ENCODE results near the gene SMYD3. TPM values are rescaled to one million over a fixed set of nuclear protein-coding genes. Genes with fewer than 3 reads are reported as not detected.

The SMYD3 gene
- total RNA-seq, 1 donor from 2014 or later = 0.32 TPM

DNA sequence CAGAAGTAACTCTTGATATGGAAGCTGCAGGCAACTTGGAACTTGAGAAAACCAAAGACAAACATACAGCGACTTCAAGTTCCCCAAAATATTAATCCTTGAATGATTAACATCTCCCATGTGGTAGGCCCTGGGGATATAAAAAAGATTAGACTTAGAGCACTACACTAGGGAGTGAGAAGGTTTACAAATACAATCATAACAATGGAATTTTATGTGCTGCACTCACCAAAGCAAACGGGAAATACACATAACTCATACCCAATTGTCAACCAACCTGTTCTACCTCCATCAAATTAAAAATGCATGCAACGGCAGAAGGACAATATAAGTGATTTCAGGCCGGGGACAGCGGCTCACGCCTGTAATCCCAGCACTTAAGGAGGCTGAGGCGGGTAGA is 3.7 kb downstream of the SMYD3 start:
- intact Hi-C loops (cut with DNase I) = no loop called here

DNA sequence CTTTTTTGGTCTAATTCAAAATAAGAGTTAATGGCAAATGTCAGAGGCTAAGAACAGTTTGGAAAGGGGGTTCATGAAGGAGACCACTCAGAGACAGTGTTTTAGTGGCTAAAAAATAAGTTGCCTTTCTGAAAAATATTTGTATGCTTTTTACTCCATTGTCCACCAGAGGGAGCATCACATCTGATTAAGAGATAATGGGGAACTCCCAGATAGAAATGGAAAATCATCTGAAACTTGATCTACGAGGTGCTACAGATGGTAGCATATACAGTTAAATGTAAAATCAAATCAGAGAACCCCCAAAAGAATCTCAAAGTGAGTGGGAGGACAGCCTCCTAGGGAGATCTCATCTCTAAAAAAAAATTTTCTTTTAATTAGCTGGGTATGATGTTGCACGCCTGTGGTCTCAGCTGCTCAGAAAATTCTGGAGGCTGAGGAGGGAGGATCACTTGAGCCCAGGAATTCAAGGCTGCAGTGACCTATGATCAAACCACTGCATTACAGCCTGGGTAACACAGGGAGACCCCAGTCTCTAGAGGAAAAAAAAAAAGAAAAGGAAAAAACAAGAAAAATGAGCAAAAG is 9.7 kb downstream of the SMYD3 start:
- H3K4me1 ChIP-seq = no peaks in the 10 kb centered on the region
- H3K27me3 ChIP-seq = no peaks in the 10 kb centered on the region
- H3K36me3 ChIP-seq = no peaks in the 10 kb centered on the region
- no peak for DNase-seq (ENCODE audit: low spot score in 2 of 2)
- no peak overlapping the region for H3K4me3 ChIP-seq
- intact Hi-C loops (cut with DNase I) = loop anchor here (2.0 kb wide), 1 partner anchor 201 kb away; no protein-coding TSS in a partner anchor
- TF ChIP-seq, protein P1, sequence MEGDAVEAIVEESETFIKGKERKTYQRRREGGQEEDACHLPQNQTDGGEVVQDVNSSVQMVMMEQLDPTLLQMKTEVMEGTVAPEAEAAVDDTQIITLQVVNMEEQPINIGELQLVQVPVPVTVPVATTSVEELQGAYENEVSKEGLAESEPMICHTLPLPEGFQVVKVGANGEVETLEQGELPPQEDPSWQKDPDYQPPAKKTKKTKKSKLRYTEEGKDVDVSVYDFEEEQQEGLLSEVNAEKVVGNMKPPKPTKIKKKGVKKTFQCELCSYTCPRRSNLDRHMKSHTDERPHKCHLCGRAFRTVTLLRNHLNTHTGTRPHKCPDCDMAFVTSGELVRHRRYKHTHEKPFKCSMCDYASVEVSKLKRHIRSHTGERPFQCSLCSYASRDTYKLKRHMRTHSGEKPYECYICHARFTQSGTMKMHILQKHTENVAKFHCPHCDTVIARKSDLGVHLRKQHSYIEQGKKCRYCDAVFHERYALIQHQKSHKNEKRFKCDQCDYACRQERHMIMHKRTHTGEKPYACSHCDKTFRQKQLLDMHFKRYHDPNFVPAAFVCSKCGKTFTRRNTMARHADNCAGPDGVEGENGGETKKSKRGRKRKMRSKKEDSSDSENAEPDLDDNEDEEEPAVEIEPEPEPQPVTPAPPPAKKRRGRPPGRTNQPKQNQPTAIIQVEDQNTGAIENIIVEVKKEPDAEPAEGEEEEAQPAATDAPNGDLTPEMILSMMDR (IDR thresholded peaks at IDR 0.05) = peak; percentile 54 to 69 (median 58)
- H3K27ac ChIP-seq = no peak overlapping the region
- H3K9me3 ChIP-seq = no peaks in the 10 kb centered on the region

More for the DNA sequence above, 3.7 kb downstream of the SMYD3 start:
- TF ChIP-seq, protein P1 (IDR thresholded peaks at IDR 0.05) = no peak
- H3K36me3 ChIP-seq = no peaks in the 10 kb centered on the region
- H3K27me3 ChIP-seq = no peaks in the 10 kb centered on the region
- no peak overlapping the region for H3K4me3 ChIP-seq
- no peaks in the 10 kb centered on the region for H3K4me1 ChIP-seq
- no peak for DNase-seq (ENCODE audit: low spot score in 2 of 2)
- no peaks in the 10 kb centered on the region for H3K9me3 ChIP-seq
- H3K27ac ChIP-seq = no peak overlapping the region

DNA sequence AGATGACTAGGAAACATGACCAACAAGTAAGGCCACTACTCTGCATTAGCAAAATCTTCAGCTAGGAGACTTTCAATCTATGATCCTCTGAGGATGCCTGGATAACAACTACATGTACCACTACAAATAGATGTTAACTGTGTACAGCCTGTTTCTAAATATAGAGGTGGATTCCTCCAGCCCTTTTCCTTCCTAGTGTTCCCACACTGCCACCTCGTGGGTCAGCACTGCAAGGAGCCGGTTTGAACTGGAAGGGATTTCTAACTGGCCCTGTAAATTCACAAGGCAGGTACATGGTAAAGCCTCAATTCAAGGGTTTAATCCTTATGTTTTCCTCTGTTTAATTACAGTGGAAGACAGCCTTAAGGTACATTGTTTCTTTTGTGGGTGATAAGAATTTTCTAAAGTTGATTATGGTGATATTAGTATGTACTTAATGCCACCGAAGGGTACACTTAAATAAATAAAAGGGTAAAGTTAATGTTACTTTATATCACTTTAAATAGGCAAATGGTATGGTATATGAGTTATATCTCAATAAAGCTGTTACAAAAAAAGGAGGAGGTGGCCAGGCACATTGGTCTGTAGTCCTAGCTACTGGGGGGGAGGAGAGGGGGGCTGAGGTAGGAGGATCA is 14.4 kb downstream of the SMYD3 start:
- no peak overlapping the region for H3K4me3 ChIP-seq
- intact Hi-C loops (cut with DNase I) = no loop called here
- H3K27me3 ChIP-seq = no peaks in the 10 kb centered on the region
- H3K4me1 ChIP-seq = no peaks in the 10 kb centered on the region
- no peaks in the 10 kb centered on the region for H3K36me3 ChIP-seq
- no peak overlapping the region for H3K27ac ChIP-seq
- no peak for DNase-seq (ENCODE audit: low spot score in 2 of 2)
- no peaks in the 10 kb centered on the region for H3K9me3 ChIP-seq
- TF ChIP-seq, protein P1 (IDR thresholded peaks at IDR 0.05) = peak; percentile 20 to 80 (median 66)

DNA sequence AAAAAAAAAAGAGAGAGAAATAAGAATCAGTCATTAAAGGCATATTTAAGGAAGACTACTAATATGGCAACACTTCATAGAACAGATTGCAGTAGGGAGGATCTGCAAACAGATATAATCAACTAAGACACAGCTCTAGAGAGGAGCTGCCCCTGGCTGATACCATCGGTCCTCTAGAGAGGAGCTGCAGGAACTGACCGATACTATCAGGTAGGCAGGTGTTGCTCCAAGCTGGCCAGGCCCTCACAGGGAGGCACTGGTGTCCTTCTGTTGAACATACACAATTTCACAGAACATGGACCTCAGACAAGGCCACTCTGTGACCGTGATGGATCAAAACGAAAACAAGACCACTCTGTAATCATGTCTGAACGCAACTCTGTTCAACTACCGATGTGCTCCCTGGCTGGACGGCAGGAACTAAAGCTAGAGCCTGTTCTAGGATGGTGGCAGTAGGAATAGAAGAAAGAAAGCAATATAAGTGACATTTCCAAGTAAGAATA is 15.5 kb downstream of the SMYD3 start:
- Histone ChIP-seq H3K9me3 (no peaks in the 10 kb centered on the region), H3K27me3 (no peaks in the 10 kb centered on the region), H3K4me1 (no peaks in the 10 kb centered on the region), H3K27ac (no peak overlapping the region), H3K36me3 (no peaks in the 10 kb centered on the region), H3K4me3 (no peak overlapping the region)
- no peak for DNase-seq (ENCODE audit: low spot score in 2 of 2)
- intact Hi-C loops (cut with DNase I) = no loop called here
- TF ChIP-seq, protein P1 (IDR thresholded peaks at IDR 0.05) = no peak

DNA sequence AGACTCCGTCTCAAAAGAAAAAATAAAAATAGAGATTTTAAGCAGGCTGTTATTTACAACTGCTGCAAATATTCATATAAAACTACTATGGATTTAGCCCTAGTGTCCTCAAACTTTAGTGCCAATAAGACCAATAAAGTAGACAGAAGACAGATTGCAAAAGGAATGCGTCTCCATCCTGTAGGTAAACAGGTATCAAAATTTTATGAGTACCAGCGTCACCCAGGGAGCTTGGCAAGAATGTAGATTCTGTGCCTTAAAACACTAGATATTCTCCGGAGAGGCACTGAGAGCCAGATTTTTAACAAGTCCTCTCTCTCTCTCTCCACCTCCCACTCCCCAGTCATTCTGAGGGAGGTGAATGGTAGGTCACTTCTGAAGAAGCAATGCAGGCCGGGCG is 18.4 kb downstream of the SMYD3 start:
- Histone ChIP-seq H3K9me3 (no peaks in the 10 kb centered on the region), H3K4me3 (no peak overlapping the region), H3K27ac (no peak overlapping the region), H3K36me3 (no peaks in the 10 kb centered on the region), H3K4me1 (no peaks in the 10 kb centered on the region), H3K27me3 (no peaks in the 10 kb centered on the region)
- no peak for DNase-seq (ENCODE audit: low spot score in 2 of 2)
- intact Hi-C loops (cut with DNase I) = no loop called here
- TF ChIP-seq, protein P1 (IDR thresholded peaks at IDR 0.05) = no peak
